Activated CD4-positive, CD25-positive, alpha-beta regulatory T cell treated with anti-CD3 and anti-CD28 coated beads, Interleukin-2, amount 50 U/mL, for 16 hours (primary cell): ENCODE results near the gene SYMPK.

Experiments used
- DNase-seq: peaks from one replicate; pipeline ENCODE4 v3.0.0-alpha.2; 2020; ENCODE audit warnings: low read depth, low spot score

The SYMPK gene

GRCh38 chr19:45766869-45767346 is 96.0 kb downstream of the SYMPK start:
- no peak for DNase-seq

DNA sequence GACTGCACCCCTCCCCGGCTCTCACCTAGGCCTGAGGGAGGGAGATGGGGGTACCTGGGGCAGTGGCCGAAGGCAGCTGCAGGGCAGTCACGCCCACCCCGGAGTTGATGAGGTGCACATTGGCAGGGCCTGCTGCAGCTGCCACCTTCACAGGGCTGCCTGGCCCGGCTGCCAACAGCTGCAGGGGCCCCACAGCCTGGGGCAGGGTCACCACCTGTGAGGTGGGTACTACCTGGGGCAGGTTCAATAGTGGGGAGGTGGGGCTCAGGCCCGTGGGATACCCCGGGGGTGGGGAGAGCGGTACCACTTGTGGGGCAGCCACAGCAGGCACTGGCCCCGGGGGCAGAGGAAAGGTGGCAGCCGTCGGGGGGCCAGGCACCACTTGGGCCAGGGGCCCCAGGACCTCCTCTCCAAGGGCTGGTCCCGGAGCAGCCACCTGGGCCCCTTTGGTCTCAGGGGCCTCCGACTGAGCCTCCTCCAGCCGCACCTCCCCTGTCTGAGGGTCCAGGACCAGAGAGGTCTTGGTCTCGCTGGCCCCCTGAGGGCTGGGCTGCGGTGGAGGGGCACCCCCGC is 96.6 kb downstream of the SYMPK start:
- DNase-seq = no peak

DNA sequence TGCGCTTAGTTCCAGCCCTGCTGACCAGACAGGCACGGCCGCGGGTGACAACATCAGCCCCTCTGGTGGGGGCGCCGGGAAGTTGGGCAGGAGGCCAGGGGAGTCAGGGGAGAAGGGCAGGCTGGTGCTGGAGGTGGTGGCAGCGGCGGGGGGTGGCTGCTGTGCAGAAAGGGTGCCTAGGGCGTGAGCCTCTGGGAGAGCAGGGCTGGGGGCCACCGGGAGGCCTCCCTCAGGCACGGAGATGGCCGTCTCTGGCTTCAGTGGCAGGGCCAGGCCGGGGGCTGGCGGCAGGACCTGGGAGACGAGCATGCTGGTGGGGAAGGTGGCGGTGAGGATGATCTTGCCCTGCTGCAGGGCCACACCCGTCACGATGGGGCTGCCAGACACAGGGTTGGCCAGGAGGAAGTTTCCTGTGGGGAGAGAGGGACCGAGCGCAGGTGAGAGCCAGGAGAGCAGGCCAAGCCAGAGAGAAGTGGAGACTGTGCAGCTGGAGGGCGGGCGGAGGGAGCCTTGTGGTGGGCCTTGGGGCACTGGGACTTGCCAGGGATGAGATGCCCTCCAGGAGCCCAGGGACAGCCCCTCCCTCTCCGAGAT is 97.1 kb downstream of the SYMPK start:
- no peak for DNase-seq
